PFSK-1 (cell line): ENCODE measurements around the gene KCNK13.

Experiments
- FOXP2 ChIP-seq: optimal IDR thresholded peaks from 2 replicates; pipeline ENCODE3; 2011; ENCODE audit warnings: borderline replicate concordance, control low read depth, inconsistent platforms; ENCODE audit not compliant: insufficient read depth; ENCODE audit errors: extremely low read length, extremely low read depth
- REST ChIP-seq, 2 experiments: IDR thresholded peaks; 2 replicates each; pipeline versions ENCODE4 v1.6.1 to v1.8.0; 2011 to 2012; ENCODE audit warnings: low read depth in 2 of 2, low read length in 2 of 2, control low read depth in 1 of 2, inconsistent platforms in 1 of 2, mild to moderate bottlenecking in 1 of 2, moderate library complexity in 1 of 2; ENCODE audit not compliant: insufficient read depth in 1 of 2
- TAF1 ChIP-seq: IDR thresholded peaks from 2 replicates; pipeline ENCODE4 v1.6.1; 2012; ENCODE audit warnings: low read length, control low read depth, borderline replicate concordance; ENCODE audit not compliant: insufficient read depth

- TF ChIP-seq TAF1: no peak
- TF ChIP-seq REST (IDR thresholded peaks at IDR 0.05; ENCODE audit: insufficient read depth in 1 of 2, low read depth in 2 of 2, low read length in 2 of 2): no peak
- no peak for TF ChIP-seq FOXP2
Measured at GRCh38 chr14:90060965-90061684, 669 bp upstream of the KCNK13 start.
